Fibroblast of pulmonary artery (primary cell): ENCODE results near the gene APBA3.

Source experiments
- DNase-seq: peaks from one replicate; pipeline ENCODE4 v3.0.0-alpha.2; 2010; ENCODE audit warnings: low read depth
- H3K4me3 ChIP-seq: replicated peaks from 2 replicates; pipeline ENCODE4 v1.5.1; 2011; ENCODE audit warnings: low read depth, mild to moderate bottlenecking, control low read depth, low read length, moderate library complexity
- TF ChIP-seq, protein P1 (sequence below): IDR thresholded peaks from 2 replicates; pipeline ENCODE4 v1.5.1; 2011; ENCODE audit warnings: mild to moderate bottlenecking, control low read depth, low read length, inconsistent platforms; ENCODE audit errors: missing control alignments

Gene APBA3

DNA sequence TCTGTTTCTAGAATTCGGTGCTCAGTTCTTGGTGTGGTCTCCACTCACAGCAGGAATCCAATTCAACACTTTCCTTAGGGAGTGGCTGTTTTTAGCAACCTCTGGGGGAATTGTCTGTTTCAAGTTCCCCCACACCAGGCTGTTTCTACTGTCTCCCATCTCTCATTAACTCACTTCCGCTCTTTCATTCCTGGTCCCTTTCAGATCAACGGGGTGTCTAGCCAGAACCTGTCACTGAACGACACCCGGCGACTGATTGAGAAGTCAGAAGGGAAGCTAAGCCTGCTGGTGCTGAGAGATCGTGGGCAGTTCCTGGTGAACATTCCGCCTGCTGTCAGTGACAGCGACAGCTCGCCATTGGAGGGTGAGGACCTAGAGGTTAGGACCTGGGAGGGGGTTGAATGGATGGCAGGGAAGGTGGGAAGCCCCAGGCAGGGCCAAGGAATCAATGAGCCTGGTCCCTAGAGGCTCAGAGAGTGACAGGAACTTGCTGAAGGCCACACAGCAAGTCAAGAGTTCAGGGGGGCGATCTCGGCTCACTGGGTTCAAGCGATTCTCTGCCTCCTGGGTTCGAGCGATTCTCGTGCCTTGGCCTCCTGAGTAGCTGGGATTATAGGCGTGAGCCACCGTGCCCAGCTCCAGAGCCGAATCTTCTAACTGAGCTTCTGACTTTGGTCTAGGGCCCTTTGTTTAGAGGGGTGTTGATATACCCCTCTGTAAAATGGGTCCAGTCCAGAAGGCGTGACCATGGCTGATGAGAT lies 27.8 kb downstream of the APBA3 start:
- H3K4me3 ChIP-seq: no peak overlapping the region
- no peak for DNase-seq
- TF ChIP-seq, protein P1, sequence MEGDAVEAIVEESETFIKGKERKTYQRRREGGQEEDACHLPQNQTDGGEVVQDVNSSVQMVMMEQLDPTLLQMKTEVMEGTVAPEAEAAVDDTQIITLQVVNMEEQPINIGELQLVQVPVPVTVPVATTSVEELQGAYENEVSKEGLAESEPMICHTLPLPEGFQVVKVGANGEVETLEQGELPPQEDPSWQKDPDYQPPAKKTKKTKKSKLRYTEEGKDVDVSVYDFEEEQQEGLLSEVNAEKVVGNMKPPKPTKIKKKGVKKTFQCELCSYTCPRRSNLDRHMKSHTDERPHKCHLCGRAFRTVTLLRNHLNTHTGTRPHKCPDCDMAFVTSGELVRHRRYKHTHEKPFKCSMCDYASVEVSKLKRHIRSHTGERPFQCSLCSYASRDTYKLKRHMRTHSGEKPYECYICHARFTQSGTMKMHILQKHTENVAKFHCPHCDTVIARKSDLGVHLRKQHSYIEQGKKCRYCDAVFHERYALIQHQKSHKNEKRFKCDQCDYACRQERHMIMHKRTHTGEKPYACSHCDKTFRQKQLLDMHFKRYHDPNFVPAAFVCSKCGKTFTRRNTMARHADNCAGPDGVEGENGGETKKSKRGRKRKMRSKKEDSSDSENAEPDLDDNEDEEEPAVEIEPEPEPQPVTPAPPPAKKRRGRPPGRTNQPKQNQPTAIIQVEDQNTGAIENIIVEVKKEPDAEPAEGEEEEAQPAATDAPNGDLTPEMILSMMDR: no peak

DNA sequence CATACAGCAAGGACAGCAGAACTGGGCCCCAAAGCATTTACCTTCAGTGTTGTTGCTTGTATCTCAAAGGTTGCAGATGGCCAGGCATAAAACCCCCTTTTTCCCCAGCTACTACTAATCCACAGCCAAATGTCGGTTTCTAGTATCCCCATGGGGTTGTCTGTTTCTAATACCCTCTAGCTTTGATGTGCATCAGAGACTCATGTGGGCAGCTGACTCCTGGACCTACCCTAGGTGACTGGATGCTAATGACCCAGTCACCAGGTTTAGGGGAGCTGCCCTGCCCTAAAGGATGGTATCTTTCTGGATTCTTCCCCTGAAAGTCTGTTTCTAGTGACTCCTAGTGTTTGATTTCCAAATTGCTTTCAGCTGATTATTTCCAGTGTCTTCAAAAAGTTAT lies 29.4 kb downstream of the APBA3 start:
- no peak for DNase-seq
- TF ChIP-seq, protein P1: no peak
- H3K4me3 ChIP-seq: no peak overlapping the region

DNA sequence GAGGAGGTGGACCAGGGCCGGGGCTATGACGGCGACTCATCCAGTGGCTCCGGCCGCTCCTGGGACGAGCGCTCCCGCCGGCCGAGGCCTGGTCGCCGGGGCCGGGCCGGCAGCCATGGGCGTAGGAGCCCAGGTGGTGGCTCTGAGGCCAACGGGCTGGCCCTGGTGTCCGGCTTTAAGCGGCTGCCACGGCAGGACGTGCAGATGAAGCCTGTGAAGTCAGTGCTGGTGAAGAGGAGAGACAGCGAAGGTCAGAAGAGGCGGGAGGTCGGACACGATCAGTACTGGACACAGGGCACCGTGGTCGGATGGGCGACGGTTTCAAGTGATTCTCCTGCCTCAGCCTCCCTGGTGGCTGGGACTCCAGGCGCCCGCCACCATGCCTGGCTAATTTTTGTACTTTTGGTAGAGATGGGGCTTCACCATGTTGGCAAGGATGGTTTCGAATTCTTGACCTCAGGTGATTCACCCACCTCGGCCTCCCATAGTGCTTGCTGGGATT lies 31.0 kb downstream of the APBA3 start:
- H3K4me3 ChIP-seq: no peak overlapping the region
- TF ChIP-seq, protein P1: no peak
- no peak for DNase-seq

DNA sequence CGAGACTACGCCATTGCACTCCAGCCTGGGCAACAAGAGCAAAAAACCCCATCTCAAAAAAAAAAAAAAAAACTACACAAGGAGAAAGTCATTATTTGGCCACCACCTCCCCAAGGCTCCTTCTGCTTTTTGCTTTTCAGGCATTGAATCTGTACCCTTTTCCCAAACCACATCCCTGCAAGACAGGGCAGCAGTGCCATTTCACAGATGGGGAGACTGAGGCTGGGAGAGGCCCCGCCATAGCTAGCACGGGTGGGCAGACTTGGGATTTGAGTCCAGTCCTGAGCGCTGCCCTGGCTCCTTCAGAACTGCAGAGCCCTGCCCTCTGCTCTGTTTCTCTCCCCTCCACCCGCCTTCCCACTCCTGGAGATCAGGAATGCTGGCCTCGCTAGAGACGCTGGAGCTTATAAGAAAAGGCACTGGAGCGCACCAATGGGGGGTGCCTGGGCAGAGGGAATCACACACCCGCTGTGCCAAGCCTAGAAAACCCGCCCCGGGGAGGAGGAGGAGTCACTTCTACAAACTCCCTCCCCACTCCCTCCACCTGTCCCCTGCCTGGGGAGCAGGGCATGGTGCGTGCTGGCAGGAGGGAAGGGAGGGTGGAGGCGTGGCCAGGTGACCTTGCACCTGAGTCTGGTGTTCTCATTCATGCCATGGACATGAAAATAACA lies 35.7 kb downstream of the APBA3 start:
- no peak overlapping the region for H3K4me3 ChIP-seq
- DNase-seq: no peak
- TF ChIP-seq, protein P1: no peak

DNA sequence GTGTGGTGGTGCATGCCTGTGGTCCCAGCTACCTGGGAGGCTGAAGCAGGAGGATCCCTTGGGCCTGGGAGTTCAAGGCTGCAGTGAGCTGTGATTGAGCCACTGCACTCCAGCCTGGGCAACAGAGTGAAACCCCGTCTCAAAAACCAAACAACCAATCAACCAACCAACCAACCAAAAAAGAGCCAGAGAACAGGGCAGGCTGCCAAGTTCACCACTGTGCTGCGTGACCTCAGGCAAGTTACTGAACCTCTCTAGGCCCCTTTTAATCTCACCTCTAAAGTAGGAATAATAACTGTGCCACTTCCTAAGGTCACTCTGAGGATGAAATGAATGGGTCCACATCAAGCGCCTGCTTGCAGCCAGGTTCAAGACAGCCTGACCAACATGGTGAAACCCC lies 36.4 kb downstream of the APBA3 start:
- no peak overlapping the region for H3K4me3 ChIP-seq
- TF ChIP-seq, protein P1: no peak
- DNase-seq: no peak

DNA sequence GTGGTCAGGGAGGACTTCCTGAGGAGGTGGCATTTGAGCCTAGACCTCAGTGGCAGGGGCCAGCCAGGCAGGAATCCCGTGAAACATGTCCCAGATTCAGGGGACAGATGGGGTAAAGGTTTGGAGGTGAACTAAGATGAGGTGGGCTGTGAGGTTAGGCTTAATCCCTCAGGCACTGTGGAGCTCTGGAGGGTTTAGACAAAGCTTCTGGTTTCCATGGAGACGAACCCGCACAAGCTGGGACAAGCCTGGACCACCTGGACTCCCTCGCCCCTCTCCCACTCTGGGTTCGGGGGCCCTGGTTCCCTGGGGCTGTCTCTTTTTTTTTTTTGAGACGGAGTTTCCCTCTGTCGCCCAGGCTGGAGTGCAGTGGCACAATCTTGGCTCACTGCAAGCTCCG lies 37.6 kb downstream of the APBA3 start:
- no peak for DNase-seq
- no peak overlapping the region for H3K4me3 ChIP-seq
- TF ChIP-seq, protein P1: no peak
